ENCODE data around the gene SPRY4.

SPRY4 gene

DNA sequence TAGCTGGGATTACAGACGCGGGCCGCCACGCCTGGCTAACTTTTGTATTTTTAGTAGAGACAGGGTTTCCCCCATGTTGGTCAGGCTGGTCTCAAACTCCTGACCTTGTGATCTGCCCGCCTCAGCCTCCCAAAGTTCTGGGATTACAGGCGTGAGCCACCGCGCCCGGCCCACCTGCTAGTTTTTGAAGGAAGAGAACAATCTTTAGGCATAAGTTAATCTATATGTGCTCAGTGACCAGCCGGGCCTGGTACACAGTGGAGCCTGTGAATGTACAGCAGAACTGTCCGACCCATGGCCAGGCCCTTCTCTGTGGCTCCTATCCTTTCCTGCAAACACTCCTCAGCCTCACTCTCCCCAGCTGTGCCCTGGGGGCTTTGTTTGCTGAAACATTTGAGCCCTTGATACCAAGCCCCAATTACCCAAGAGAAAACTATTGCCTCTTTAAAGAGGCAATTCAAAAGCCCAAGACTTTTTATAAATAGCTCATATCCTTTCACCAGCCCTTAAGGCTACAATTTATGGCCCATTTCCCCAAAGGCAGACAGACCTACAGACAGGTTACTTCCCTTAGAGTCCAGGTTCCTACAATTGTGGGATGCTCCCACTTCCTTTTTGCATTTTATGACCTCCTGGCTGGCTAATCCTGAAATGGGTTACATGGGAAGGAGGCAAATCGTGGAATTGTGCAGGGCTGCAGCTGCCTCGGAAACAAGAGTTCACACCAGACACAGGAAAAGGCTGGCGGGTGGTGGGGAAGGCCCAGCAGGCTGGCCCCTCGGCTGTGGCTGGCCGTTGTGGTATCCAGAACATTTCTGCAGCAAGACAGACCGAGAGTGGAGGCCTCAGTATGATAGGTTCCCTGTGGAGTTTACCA, 37.5 kb downstream of the SPRY4 start:
- DNase-seq (ENCODE audit: low spot score) = no peak
- TF ChIP-seq, protein P1, sequence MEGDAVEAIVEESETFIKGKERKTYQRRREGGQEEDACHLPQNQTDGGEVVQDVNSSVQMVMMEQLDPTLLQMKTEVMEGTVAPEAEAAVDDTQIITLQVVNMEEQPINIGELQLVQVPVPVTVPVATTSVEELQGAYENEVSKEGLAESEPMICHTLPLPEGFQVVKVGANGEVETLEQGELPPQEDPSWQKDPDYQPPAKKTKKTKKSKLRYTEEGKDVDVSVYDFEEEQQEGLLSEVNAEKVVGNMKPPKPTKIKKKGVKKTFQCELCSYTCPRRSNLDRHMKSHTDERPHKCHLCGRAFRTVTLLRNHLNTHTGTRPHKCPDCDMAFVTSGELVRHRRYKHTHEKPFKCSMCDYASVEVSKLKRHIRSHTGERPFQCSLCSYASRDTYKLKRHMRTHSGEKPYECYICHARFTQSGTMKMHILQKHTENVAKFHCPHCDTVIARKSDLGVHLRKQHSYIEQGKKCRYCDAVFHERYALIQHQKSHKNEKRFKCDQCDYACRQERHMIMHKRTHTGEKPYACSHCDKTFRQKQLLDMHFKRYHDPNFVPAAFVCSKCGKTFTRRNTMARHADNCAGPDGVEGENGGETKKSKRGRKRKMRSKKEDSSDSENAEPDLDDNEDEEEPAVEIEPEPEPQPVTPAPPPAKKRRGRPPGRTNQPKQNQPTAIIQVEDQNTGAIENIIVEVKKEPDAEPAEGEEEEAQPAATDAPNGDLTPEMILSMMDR (IDR thresholded peaks at IDR 0.05; ENCODE audit: borderline replicate concordance, control extremely low read depth, extremely low read depth, insufficient read depth, missing control alignments) = no peak
- in situ Hi-C loops (cut with MboI; ENCODE audit: low sequenced_read_pairs, unreplicated experiment) = no loop called here

DNA sequence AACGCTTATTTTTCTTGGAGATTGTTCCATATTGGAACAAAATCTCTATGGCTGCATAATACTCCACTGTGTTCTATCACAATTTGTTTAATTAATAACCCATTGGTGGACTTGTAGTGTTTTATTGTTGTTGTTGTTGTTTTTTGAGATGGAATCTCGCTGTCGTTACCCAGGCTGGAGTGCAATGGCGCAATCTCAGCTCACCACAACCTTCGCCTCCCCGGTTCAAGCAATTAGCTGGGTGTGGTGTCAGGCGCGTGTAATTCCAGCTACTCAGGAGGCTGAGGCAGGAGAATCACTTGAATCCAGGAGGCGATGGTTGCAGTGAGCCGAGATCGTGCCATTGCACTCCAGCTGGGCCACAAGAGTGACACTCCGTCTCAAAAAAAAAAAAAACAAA, 38.7 kb downstream of the SPRY4 start:
- TF ChIP-seq, protein P1 (IDR thresholded peaks at IDR 0.05; ENCODE audit: borderline replicate concordance, control extremely low read depth, extremely low read depth, insufficient read depth, missing control alignments) = no peak
- DNase-seq (ENCODE audit: low spot score) = no peak
- in situ Hi-C loops (cut with MboI; ENCODE audit: low sequenced_read_pairs, unreplicated experiment) = no loop called here

GRCh38 chr5:142283304-142283703, 41.5 kb downstream of the SPRY4 start:
- TF ChIP-seq, protein P1 (IDR thresholded peaks at IDR 0.05; ENCODE audit: borderline replicate concordance, control extremely low read depth, extremely low read depth, insufficient read depth, missing control alignments) = no peak
- in situ Hi-C loops (cut with MboI; ENCODE audit: low sequenced_read_pairs, unreplicated experiment) = no loop called here
- DNase-seq (ENCODE audit: low spot score) = no peak

- in situ Hi-C loops (cut with MboI; ENCODE audit: low sequenced_read_pairs, unreplicated experiment) = no loop called here
- TF ChIP-seq, protein P1 (IDR thresholded peaks at IDR 0.05; ENCODE audit: borderline replicate concordance, control extremely low read depth, extremely low read depth, insufficient read depth, missing control alignments) = no peak
- no peak for DNase-seq (ENCODE audit: low spot score)
Measured at GRCh38 chr5:142281966-142282365, 42.9 kb downstream of the SPRY4 start.

DNA sequence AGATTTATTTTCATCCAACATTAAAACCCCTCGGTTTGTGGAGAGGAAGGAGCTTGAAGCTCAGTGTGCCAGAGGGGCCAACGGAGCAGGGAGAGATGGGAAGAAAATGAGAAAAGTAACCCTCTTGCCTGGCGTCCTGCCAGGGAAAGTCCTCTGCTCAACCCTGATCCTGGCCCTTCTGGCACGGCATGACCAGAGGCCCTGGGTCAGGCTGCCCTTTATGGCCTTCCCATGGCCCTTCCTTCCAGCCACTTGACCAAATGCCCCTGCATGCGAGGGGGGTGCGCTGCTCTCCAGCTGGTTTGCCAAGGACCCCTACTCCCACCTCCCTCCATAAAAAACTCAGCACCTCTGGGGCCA, 43.8 kb downstream of the SPRY4 start:
- TF ChIP-seq, protein P1 (IDR thresholded peaks at IDR 0.05; ENCODE audit: borderline replicate concordance, control extremely low read depth, extremely low read depth, insufficient read depth, missing control alignments) = no peak
- no peak for DNase-seq (ENCODE audit: low spot score)
- in situ Hi-C loops (cut with MboI; ENCODE audit: low sequenced_read_pairs, unreplicated experiment) = no loop called here

DNA sequence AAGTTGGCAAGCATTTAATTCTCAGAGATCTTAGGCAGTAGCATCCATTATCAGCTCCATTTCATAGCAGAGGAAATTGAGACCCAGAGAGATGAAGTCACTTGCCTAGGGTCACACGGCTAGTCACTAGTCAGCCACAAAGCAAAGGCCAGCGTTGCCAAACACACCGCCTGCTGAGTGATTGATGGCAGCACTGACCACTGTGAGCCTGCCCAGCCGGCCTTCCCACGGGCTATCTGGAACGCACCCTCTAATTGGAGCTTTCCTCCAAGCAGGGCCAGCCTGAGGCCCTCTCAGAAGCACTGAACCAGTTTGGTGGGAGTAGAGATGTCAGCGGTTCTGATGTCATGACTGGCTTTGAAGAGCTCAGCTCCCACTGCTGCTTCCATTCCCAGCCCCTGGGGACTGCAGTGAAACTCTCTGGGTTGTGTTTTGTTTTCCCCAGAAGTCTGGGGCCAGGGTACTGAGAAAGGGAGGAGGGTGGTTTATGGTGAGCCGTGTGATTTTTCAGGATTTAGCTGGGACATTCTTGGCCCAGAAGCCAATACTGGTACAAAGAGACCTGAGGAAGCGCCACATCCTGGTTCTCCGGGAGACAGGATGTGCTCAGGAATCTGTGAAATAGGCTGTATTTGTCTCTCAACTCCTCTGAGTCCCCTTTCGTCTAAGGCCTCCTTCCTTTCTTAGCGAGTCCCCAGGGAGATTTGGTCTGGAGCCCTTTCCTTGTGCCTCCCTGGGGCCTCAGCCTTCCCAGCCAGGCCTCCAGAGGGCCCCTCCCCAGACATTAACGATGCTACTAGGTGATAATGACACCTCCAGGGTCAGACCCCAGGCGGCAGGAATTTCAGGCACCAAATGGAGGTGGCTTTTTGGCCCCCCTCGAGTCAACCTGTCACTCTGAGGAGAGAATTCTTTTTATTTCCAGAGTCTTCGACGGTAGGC, 44.5 kb downstream of the SPRY4 start:
- in situ Hi-C loops (cut with MboI; ENCODE audit: low sequenced_read_pairs, unreplicated experiment) = no loop called here
- no peak for DNase-seq (ENCODE audit: low spot score)
- TF ChIP-seq, protein P1 (IDR thresholded peaks at IDR 0.05; ENCODE audit: borderline replicate concordance, control extremely low read depth, extremely low read depth, insufficient read depth, missing control alignments) = no peak
